Gastroesophageal sphincter (tissue), 3 donors: ENCODE results near the gene MNAT1.

Experiments
- CTCF ChIP-seq, 4 experiments: fragments of 200-600 bp in 2 of 4; fragments of 450-650 bp in 2 of 4; sonication (generic) in 1 of 4; IDR thresholded peaks; one replicate each; pipeline ENCODE4 v1.5.1; 2017 to 2019; ENCODE audit warnings: antibody characterized with exemption in 4 of 4, mild to moderate bottlenecking in 2 of 4, moderate library complexity in 2 of 4
- EP300 ChIP-seq: sonication (generic); formaldehyde crosslinking; IDR thresholded peaks from one replicate; pipeline ENCODE4 v1.6.1; 2017; ENCODE audit warnings: antibody characterized with exemption, mild to moderate bottlenecking
- POLR2A ChIP-seq, 2 donors: fragments of 450-650 bp; IDR thresholded peaks; one replicate each; pipeline ENCODE4 v1.6.1; 2017; ENCODE audit warnings: antibody characterized with exemption in 2 of 2, mild to moderate bottlenecking in 2 of 2, moderate library complexity in 1 of 2

DNA sequence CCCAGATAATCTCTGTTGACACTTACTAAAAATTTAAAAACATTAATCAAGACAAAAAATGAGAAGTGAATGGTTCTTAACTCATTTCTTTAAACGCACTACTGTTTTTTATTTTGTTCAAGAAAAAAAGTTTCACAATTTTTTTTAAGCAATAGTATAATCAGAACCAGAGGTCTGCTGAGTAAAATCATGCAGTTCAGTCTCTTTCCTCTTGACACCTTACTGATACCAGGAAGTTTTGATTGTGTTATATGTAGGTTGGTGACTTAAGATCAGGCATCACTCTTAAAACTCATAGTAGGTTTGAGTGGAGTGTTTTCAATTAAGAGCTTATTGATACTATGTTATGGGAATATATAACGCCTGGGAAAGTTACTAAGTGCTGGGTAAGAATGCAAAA is 125.0 kb downstream of the MNAT1 start:
- TF ChIP-seq EP300 (no peak), POLR2A (IDR thresholded peaks at IDR 0.05) (no peak), CTCF (IDR thresholded peaks at IDR 0.05) (no peak)
